Pulmonary artery endothelial cell (primary cell): ENCODE measurements around the gene OVCA2. TPM values are rescaled to one million over a fixed set of nuclear protein-coding genes. Genes with fewer than 3 reads are reported as not detected.
A peak's percentile ranks its signal among the peaks of the same experiment; 100 is the strongest.
"Not testable (repeated sequence)": the region's sequence is repeated elsewhere in the genome, so short reads cannot be mapped to it uniquely, and the experiment has no call there.

Source experiments
- DNase-seq: peaks from one replicate; pipeline ENCODE4 v3.0.0-alpha.2; 2011; ENCODE audit warnings: low read depth, low spot score
- total RNA-seq: library from RNA; depleted of rRNA; stranded (reverse); fragments of >200 nt; gene quantifications from 2 replicates; pipeline ENCODE4 v1.2.3, GENCODE V29; 2014

The OVCA2 gene
- total RNA-seq, result 67.8 and 78.2 TPM in 2 replicates

DNA sequence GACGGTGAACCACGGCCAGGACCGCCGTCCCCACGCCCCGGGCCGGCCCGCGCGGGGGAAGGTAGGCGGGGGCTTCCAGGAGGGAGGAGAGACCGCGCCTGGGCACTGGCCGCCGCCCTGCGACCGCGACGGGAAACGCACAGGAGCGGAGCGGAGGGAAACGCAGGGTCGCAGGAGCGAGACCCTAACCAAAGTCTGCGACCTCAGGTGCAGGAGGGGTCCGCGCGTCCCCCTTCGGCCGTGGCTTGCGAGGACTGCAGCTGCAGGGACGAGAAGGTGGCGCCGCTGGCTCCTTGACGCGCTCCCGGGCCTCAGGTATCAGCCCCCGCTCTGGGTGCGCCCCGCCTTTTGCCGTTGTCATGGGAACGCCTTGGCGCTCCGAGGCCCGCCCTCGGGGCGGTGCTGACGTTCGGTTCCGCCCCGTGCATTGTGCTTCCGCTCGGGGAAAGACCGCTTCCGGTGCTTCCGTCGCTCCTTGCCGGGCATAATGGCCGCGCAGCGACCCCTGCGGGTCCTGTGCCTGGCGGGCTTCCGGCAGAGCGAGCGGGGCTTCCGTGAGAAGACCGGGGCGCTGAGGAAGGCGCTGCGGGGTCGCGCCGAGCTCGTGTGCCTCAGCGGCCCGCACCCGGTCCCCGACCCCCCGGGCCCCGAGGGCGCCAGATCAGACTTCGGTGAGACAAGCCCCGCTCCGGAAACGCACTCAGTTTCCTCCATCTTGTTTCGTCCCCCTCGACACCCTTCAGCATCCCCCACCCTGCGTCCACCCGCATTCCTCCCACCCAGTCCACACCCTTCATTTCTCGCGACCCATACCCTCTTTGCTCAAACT lies at the start of gene OVCA2:
OVCA2 (plus strand) TSS at position 462 of the 829 bp plus-strand sequence; CDS start at position 488, 26 bp downstream.
- peak; percentile 69 for DNase-seq

DNA sequence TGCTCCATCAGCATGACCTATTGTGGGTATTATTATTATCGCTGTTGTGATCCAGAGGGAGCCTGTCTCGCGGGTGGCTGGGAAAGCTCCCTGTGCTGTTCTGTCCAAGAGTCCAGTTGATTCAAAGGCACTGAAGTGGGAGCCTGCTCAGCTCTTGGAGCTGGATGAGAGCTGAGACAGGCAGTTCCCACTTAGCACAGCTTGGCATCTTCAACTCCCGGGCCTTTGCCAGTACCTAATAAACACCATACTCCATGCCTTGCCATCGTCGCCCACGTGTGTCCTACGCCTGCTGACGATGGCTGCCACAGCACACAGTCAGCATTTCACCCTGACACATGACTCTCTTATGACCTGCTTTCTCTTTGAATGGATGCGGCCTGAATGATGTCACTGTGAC lies 49.3 kb upstream of the OVCA2 start:
- no peak for DNase-seq

DNA sequence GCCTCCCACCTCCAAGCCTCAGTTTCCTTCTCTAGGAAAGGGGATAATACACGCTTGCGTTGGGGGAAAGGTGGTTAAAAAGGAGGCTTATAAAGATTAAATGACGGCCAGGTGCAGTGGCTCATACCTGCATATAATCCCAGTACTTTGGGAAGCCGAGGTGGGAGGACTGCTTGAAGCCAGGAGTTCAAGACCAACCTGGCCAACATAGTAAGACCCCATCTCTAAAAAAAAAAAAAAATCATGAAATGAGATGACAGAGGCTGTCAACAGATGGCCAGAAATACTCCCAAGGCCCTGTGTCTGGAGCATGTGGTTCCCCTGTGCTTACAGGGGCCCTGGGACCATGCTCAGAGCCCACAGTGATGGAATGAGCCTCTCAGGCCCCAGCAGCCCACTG lies 47.1 kb upstream of the OVCA2 start:
- DNase-seq, result no peak

DNA sequence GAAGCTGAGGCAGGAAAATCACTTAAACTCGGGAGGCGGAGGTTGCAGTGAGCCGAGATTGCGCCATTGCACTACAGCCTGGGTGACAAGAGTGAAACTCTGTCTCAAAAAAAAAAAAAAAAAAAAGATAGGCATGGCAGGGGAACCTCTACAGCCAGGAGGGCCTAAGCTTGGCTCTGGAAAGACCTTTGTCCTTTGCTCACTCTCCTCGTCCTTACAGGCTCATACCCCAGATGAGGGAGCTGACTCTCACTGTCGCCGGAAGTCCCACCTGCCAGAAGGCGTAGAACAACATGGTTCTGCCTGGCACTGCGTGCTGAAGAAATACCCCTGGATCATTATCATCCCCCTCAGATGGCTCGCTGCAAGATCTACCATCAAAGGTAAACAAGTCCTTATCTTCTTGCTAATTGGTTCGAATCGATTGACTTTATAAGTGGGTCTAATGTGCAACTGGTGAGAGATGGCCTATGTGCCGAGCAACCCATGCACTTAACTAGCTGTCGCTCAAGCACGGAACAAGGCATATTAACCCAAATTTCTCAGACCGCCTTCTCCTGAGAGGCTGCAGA lies 46.4 kb upstream of the OVCA2 start:
- DNase-seq, result no peak

DNA sequence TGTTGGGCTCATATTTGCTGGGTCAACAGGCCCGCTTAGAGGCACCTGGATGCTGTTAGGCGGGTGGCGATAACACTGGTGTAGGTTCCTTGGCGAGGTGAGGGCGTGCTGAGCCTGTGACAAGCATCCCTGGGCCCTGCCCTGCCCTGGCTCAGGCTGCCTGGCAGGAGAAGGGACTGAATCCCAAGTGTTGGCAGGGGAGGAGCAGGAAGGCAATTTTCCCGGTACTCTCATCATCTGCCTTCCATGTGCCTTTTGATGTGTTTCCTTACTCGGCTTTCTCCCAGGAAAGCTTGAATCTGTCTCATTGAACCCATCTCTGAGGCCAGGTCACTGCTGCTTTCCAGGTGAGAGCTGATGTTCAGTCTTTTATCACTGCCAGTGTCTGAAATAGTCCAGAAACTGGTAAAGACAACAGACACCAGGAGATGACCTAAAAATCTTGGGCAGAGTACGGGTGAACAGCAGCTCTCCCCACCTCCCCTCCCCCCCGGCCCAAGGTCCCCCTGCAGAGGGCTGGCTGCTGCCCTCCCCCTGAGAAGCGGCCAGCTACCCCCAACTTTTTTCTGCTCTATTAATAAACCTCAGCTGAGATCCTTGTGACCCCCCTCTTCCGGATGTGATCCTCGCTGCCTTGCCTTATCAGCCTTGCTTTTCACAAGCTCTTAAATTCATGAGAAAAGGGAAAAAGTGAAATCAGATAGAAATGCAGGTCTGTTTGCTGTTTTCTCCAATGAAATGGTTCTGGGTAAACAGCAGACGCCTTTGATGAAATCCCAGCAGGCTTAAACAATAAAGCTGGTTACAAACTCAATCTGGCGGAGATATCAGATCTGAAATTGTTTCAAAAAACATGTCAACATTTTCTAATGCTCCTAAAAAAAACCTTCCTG lies 45.7 kb upstream of the OVCA2 start:
- DNase-seq, result no peak

DNA sequence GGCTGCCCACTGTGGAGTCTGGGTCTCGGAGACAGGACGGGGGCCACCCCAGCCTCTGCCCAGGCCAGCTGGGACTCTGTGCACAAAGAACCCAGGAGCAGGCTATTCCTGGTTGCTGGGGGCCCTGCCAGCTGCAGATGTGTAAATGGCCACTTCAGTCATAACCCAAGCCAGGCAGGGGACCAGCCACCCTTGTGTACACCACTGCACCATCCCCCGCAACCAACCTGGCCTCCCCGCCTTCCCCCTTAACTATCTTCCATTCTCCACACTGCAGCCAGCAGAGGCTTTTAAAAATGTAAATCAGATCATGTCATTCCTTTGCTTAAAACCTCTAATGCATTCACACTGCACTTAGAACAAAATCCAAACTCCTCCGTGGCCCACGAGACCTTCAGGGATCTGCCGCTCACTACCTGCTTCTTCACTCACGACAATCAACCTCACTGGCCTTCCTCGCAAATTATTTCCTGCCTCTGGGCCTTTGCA lies 45.0 kb upstream of the OVCA2 start:
- DNase-seq, result no peak

DNA sequence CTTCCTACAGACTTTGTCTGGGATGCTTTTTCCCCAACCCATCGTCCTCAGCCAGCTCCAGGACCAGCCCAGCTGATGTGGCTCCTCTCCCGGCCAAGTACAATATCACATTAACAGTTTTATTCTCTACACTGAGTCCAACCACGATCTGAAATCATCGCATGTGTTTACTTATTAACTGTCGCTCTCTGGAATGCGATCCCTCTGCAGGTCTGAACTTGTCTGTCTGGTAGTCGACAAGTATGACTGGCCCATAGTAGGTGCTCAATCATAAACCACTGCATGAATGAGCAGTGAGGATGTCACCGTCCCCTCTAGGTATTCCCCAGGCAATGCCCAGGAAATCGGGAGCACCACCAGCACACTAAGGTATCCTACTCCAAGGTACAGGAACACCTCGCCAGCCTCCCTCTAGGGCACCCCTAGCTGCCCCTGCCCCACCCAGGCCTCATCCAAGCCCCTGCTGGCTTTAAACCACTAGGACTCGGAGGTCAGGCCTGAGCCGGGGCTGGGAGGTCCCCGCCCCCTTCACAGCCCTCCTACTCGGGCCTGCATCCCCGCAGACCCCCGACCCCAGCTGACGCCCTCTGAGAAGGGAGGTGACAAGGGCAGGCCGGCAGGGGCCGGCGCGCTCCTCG lies 44.4 kb upstream of the OVCA2 start:
- DNase-seq, result no peak

DNA sequence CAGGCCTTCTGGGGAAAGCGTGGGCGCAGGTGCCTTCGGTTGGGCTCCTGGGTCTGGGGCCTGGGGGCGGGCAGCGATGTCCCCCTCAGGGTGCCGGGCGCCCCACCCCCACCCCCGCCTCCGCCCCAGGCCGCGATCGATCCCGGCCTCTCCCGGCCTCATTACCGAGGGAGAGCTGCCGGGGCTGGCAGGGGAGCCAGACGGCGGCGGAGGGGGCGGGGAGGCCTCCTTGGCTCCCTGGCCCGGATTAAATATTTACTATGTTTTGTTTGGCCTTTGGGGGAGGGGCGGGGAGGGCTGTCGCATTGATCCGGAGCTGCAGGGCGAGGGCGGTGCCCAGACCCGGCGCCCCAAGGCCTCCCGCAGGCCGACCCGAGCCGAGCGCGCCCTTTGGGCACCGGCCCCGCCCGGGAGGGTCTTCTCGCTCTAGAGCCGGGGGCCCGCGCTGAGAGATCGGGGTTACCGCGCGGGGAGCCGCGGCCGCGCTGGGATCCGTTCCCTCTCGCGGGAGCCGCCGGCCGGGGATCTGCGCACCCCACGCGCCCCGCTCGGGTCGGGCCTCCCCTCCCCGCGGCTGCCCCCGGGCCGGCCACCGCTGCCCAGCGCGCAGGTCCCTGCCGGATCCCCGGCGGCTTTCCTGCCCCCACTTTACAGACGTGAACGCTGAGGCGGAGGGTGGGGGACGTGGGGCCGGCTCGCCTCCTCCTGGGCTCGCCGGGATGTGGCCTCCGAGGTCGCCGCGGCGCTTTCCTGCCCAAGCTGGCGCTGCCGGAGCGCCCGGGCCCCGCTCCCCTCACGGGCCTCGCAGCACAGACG lies 43.7 kb upstream of the OVCA2 start:
- no peak for DNase-seq

DNA sequence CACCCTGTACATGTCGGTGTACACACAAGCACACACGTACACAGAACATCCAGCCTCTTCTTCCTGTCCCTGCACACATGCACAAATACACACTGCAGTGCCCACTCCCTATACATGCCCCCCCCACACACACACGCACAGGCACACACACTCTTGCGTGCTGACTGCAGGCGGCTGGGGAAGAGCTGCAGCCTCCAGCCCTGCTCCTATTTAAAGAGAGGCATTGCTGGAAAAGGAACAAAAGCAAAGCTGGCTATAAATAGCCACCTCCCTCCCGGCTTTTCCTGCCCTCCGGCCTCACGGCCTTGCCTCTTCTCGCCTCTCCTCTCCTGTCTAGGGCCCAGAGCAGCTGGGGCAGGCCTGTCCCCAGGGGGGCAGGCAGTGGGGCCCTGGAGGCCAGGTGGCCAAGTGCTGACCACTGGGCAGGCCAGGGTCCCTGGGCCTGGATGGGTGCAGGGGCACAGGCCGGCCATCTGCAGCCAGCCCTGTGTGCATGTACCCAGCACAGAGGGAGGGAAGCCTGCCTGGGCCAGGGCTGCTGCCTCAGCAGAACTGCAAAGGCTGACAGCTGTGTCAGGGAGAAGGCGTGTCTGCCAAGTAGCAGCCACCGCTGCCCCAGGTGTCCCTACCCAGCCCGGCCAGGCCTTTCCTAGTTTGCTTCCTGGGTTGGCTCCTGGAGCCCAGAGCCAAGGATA lies 42.1 kb upstream of the OVCA2 start:
- DNase-seq, result no peak

DNA sequence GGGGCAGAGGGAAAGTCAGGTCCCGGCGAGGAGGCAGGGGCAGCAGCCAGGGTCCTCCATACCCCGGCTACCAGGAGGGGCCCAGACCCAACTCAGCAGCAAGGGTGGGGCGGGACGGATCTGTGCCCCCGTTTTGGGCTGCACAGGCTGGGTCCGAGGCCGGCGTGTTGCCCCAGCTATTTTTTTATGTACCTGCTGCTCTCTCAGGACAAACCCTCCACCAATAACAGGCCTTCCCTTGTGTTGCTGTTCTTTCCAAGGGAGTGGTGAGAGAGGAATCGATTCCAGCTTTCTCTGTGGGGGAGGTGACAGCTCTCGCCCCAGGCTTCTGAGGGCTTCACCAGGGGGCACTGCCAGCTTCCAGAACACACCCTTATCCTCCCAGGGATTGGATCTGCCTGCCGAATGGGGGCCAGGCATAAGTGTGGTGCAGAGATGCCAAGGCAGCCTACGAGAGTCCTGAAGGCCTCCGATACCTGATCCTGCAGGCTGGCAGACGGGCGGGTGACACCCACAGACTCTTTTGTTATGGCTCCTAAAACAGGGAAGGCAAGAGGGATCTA lies 39.0 kb upstream of the OVCA2 start:
- no peak for DNase-seq

DNA sequence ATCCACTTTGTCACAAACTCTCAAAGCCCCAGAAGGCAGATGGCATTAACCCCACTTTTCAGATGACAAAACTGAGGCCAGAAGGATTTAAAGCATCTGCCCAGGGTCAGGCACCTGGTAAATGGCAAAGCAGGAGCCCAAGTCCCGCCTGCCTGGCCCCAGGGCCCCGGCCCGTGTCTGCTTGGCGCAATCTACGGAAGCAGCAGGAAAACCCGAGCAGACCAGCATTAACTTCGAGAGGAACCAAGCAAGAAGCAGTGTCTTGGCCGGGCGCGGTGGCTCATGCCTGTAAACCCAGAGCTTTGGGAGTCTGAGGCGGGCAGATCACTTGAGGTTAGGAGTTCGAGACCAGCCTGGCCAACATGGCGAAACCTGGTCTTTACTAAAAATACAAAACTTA lies 38.3 kb upstream of the OVCA2 start:
- no peak for DNase-seq

DNA sequence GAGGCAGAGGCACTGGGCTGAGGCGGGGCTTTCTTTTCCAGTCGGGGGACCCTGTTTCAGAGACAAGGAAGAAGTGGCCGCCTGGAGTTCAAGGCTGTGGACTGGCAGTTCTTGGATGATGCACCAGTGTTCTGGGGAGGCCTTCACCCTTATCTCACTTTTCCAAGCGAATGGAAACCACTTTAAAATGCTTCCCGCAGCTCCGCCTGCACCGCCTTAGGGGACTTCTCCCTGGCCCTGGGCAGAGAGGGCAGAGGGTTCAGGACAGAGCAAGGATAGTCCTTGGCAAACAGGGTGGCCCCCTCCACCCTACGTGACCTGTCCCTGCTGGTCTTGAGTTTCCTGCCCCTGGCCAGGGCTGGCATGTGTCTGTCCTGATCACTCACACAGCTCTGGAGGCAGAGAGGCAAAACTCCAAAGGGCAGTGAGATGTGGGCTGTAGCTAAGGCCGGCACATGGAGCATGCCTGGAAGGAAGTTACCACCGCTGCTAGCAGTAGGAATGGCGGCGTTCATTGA lies 37.3 kb upstream of the OVCA2 start:
- no peak for DNase-seq

DNA sequence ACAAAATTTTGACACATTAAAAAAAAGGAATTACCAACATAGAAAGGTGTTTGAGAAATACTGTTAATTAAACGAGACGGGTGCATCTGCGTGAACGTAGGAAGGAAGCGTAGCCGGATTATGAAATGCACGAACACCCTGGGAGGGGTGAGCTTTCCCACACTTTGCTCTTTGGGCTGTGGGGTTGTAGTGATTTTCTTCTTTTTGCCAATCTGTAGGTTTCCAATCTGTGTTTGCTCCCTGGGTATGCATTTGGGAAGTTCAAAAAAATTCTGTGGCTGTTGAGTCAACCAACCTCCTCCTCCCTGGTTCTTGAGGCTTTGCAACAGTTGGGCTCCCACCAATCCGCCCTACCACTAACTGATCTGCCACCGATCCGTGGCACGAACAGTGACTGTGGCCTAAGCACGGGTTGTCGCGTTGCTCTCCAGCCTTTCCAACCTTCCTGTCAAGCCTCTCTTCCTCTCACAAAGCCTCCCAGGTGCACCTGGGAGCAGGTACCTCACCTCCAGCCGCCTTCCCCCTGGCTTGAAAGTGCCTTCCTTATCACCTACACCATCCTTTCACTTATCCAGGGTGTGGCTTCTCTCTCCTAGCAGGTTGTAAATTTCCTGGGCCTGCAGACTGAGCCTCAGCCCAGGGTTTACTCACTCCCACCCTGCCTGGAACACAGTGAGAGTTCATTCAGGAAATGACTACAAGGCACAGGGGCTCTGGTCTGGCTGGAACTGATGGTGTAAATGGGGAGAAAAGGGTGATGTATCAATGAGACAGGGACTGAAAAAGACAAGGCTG lies 33.3 kb upstream of the OVCA2 start:
- DNase-seq, result no peak

DNA sequence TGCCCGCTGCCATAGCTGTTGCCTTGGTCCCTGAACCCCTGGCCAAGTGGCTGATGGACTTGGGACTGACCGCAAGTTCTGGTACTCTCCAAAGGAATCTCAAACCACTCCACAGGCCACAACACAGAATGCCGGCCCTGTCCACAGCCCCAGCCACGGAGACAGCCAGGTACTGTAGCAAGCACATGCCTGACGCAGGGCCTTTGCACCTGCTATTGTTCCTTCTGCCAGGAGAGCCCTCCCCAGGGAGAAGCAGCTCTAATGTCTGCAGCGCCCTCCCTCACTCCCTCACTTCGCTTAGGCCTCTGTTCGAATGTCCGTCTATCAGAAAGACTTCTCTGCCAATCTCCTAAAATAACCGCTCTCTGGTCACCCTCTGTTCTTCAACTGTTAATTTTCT lies 32.1 kb upstream of the OVCA2 start:
- DNase-seq, result no peak

DNA sequence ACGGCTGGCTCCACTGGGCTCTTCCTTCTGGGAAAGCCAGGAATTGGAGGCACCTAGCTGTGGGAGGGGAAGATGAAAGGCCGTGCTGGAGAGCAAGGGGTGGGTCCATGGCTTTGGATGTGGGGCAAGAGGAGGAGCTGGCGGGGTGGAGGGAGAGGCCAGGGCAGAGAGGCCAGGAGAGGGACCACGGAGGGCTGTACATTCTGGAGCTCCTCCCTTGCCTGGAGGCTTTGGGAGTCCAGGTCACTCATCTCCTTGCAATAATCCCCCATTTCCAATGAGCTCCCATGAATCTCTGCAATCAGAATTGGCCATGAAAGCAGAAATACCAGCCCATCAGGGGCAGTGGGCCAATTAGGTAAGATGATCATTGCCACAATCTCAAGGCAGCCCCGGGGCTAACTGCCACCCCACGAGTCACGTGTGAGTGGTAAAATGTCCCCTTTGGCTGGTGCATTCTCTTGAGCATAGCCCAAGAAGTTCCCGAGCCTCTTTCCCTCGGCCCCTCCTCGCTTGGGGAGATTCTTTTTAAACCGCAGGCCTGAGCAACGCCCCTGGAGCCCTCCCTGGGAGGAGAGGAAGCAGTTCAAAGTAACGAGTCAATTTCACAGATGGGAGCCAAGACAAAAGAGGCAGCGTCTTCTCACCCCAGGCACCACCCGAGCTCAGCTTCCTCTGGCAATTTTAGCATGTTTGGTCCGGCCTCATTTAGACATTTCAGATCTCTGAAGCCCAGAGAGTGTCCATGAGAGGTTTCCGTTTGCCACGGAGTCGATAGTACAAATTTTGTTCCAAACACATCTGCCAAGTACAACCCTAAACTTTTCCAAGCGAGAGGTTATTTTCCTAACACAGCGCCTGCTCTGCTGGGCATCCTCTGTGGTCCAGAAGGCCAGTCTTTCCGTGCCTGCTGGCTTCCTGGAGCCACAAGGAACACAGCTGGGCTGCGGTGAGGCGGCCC lies 30.1 kb upstream of the OVCA2 start:
- DNase-seq, result no peak

DNA sequence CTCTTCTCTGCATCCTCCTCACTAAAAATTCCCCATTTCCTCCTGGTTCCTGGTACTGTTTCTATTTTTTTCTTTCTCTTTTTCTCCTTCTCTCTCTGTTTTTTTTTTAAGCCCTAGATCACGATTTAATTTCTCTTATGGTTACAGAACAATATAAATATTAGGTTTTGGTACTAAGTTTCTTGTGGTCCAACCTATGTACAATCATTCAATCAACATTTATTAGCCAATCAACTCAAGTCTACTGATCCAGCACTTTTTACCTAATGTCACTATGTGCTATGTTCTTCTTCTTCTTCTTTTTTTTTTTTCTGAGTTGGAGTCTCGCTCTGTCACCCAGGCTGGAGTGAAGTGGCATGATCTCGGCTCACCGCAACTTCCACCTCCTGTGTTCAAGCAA lies 29.3 kb upstream of the OVCA2 start:
- DNase-seq, result no peak

DNA sequence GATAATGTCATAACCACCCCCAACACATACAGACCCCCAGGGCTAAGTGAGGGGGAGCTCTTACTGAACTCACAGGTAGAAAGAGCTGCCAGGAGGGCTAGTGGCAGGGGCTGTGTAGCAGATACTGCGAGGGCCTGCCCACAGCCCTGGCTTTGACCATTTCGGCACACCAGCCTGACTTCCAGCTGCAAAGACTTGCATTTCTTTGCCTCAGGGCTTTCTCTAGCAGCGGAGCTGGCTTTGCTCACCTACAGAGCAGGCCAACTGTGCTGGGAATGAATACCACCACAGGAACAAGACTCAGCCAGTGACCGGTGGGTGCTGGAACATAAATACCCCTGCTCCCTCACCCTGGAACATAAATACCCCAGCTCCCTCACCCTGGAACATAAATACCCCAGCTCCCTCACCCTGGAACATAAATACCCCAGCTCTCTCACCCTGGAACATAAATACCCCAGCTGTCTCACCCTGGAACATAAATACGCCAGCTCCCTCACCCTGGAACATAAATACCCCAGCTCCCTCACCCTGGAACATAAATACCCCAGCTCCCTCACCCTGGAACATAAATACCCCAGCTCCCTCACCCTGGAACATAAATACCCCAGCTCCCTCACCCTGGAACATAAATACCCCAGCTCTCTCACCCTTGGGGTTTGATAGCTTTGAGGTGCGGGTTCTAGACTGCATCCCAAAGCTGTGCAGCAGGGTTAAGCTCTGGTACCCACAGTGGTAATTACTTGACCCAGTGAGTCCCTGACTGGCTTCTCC lies 28.4 kb upstream of the OVCA2 start:
- not testable (repeated sequence) for DNase-seq
